ENCODE results near the gene DLGAP3.

DNA sequence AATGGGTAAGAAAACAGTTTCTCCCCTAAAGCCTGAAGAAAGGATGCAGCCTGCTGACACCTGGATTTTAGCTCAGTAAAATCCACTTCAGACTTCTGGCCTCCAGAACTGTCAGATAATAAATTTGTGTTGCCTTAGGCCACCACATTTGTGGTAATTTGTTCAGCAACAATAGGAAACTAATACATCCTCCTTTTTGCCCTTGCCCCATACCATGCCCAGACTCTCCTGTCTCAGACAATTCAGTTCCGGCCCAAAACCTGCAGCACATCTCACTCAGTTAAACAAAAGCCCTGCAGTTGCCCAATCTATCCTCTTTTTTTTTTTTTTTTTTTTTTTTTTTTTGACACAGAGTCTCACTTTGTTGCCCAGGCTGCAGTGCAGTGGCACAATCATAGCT is 95.7 kb downstream of the DLGAP3 start:
- no peak for TF ChIP-seq POLR2AphosphoS5 (IDR thresholded peaks at IDR 0.05)
- TF ChIP-seq, protein P1, sequence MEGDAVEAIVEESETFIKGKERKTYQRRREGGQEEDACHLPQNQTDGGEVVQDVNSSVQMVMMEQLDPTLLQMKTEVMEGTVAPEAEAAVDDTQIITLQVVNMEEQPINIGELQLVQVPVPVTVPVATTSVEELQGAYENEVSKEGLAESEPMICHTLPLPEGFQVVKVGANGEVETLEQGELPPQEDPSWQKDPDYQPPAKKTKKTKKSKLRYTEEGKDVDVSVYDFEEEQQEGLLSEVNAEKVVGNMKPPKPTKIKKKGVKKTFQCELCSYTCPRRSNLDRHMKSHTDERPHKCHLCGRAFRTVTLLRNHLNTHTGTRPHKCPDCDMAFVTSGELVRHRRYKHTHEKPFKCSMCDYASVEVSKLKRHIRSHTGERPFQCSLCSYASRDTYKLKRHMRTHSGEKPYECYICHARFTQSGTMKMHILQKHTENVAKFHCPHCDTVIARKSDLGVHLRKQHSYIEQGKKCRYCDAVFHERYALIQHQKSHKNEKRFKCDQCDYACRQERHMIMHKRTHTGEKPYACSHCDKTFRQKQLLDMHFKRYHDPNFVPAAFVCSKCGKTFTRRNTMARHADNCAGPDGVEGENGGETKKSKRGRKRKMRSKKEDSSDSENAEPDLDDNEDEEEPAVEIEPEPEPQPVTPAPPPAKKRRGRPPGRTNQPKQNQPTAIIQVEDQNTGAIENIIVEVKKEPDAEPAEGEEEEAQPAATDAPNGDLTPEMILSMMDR (IDR thresholded peaks at IDR 0.05): no peak

Data from prostate gland (tissue), 2 donors.